Uterus (tissue), 2 donors: ENCODE measurements around the gene CCDC91.

ENCODE experiments used
- CTCF ChIP-seq, 4 experiments: fragments of 200-600 bp in 2 of 4; fragments of 450-650 bp in 2 of 4; sonication (generic) in 2 of 4; IDR thresholded peaks; one replicate each; pipeline ENCODE4 v1.5.1; 2016 to 2019; ENCODE audit warnings: antibody characterized with exemption in 4 of 4, mild to moderate bottlenecking in 2 of 4, moderate library complexity in 1 of 4
- POLR2A ChIP-seq, 2 donors: fragments of 450-650 bp; IDR thresholded peaks; one replicate each; pipeline ENCODE4 v1.6.1; 2016; ENCODE audit warnings: antibody characterized with exemption in 2 of 2, mild to moderate bottlenecking in 1 of 2, moderate library complexity in 1 of 2

GRCh38 chr12:28498850-28499249 lies 308.6 kb downstream of the CCDC91 start:
- TF ChIP-seq CTCF (IDR thresholded peaks at IDR 0.05) (no peak), POLR2A (IDR thresholded peaks at IDR 0.05) (no peak)
